Measurements from ENCODE around the gene SDCBP2.

DNA sequence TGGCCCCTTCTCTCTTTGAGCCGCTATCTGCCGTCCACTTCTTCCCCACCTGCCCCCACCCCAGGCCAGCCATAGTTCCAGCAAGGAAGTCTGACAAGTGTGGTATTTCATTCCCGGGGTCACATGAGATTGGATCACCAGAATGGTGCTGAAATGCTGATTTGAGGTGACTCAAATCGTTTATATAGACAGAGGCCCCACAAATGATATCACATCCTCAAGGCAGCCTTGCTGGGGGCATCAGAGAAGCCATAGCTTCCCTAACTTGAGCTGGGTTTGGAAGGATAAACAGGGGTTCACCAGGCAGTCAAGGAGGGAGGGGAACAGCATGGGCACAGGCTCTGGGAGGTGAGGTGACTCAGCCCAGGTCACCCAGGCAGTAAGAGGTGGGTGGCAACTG lies 9.9 kb downstream of the SDCBP2 start:
- no peak for TF ChIP-seq POLR2AphosphoS5 (IDR thresholded peaks at IDR 0.05)
- TF ChIP-seq, protein P1, sequence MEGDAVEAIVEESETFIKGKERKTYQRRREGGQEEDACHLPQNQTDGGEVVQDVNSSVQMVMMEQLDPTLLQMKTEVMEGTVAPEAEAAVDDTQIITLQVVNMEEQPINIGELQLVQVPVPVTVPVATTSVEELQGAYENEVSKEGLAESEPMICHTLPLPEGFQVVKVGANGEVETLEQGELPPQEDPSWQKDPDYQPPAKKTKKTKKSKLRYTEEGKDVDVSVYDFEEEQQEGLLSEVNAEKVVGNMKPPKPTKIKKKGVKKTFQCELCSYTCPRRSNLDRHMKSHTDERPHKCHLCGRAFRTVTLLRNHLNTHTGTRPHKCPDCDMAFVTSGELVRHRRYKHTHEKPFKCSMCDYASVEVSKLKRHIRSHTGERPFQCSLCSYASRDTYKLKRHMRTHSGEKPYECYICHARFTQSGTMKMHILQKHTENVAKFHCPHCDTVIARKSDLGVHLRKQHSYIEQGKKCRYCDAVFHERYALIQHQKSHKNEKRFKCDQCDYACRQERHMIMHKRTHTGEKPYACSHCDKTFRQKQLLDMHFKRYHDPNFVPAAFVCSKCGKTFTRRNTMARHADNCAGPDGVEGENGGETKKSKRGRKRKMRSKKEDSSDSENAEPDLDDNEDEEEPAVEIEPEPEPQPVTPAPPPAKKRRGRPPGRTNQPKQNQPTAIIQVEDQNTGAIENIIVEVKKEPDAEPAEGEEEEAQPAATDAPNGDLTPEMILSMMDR (IDR thresholded peaks at IDR 0.05): no peak

All from prostate gland (tissue), 2 donors.